ENCODE results near the gene LTBP1. TPM values are rescaled to one million over a fixed set of nuclear protein-coding genes. Genes with fewer than 3 reads are reported as not detected.

LTBP1 gene
- total RNA-seq, 2 experiments from 2014 or later: 0.14 to 0.31 TPM

GRCh38 chr2:32945286-32945685 lies 1.5 kb upstream of the LTBP1 start:
- Mint-ChIP-seq H3K9me3 (no peaks in the 10 kb centered on the region), H3K27ac (no peak overlapping the region), H3K36me3 (no peaks in the 10 kb centered on the region), H3K4me3 (no peak overlapping the region), H3K27me3 (peaks cover 49% of the 10 kb centered on the region), H3K4me1 (peaks cover 6% of the 10 kb centered on the region)
- DNase-seq: no peak

- no peak overlapping the region for H3K4me3 Mint-ChIP-seq
- peaks cover 63% of the 10 kb centered on the region for H3K27me3 Mint-ChIP-seq
- H3K27ac Mint-ChIP-seq: no peak overlapping the region
- H3K9me3 Mint-ChIP-seq: no peaks in the 10 kb centered on the region
- no peaks in the 10 kb centered on the region for H3K36me3 Mint-ChIP-seq
- DNase-seq: peak; percentile 5
- peaks cover 16% of the 10 kb centered on the region for H3K4me1 Mint-ChIP-seq
Observed at GRCh38 chr2:32947076-32947483, 327 bp downstream of the LTBP1 start.

- peak overlapping the region; percentile 69 for H3K4me3 Mint-ChIP-seq
- peaks cover 63% of the 10 kb centered on the region for H3K27me3 Mint-ChIP-seq
- no peak overlapping the region for H3K27ac Mint-ChIP-seq
- H3K36me3 Mint-ChIP-seq: no peaks in the 10 kb centered on the region
- peak; percentile 34 for DNase-seq
- no peaks in the 10 kb centered on the region for H3K9me3 Mint-ChIP-seq
- H3K4me1 Mint-ChIP-seq: peaks cover 16% of the 10 kb centered on the region
Observed at GRCh38 chr2:32947484-32948143, 861 bp downstream of the LTBP1 start.

GRCh38 chr2:32948266-32948665 lies 1.5 kb downstream of the LTBP1 start:
- Mint-ChIP-seq H3K27me3 (peaks cover 65% of the 10 kb centered on the region), H3K4me3 (peak overlapping the region; percentile 40), H3K9me3 (no peaks in the 10 kb centered on the region), H3K4me1 (peaks cover 16% of the 10 kb centered on the region), H3K27ac (no peak overlapping the region), H3K36me3 (no peaks in the 10 kb centered on the region)
- no peak for DNase-seq

GRCh38 chr2:32949260-32949659 lies 2.5 kb downstream of the LTBP1 start:
- no peak for DNase-seq
- Mint-ChIP-seq H3K9me3 (no peaks in the 10 kb centered on the region), H3K27me3 (peaks cover 65% of the 10 kb centered on the region), H3K4me3 (no peak overlapping the region), H3K36me3 (no peaks in the 10 kb centered on the region), H3K4me1 (peaks cover 16% of the 10 kb centered on the region), H3K27ac (no peak overlapping the region)

- Mint-ChIP-seq H3K27ac (no peak overlapping the region), H3K9me3 (no peaks in the 10 kb centered on the region), H3K4me1 (peaks cover 14% of the 10 kb centered on the region), H3K4me3 (no peak overlapping the region), H3K27me3 (peaks cover 42% of the 10 kb centered on the region), H3K36me3 (no peaks in the 10 kb centered on the region)
- DNase-seq: no peak
Observed at GRCh38 chr2:32951672-32952071, 4.9 kb downstream of the LTBP1 start.

- Mint-ChIP-seq H3K27ac (no peak overlapping the region), H3K27me3 (peaks cover 40% of the 10 kb centered on the region), H3K9me3 (no peaks in the 10 kb centered on the region), H3K4me3 (no peak overlapping the region), H3K36me3 (no peaks in the 10 kb centered on the region), H3K4me1 (peaks cover 13% of the 10 kb centered on the region)
- no peak for DNase-seq
Observed at GRCh38 chr2:32952761-32953476, 6.2 kb downstream of the LTBP1 start.

- Mint-ChIP-seq H3K27ac (no peak overlapping the region), H3K27me3 (peaks cover 28% of the 10 kb centered on the region), H3K36me3 (no peaks in the 10 kb centered on the region), H3K4me3 (no peak overlapping the region), H3K9me3 (no peaks in the 10 kb centered on the region), H3K4me1 (peaks cover 10% of the 10 kb centered on the region)
- no peak for DNase-seq
Observed at GRCh38 chr2:32954206-32954605, 7.5 kb downstream of the LTBP1 start.

GRCh38 chr2:32958821-32959220 lies 12.1 kb downstream of the LTBP1 start:
- no peak overlapping the region for H3K4me3 Mint-ChIP-seq
- no peak overlapping the region for H3K27ac Mint-ChIP-seq
- H3K36me3 Mint-ChIP-seq: no peaks in the 10 kb centered on the region
- no peaks in the 10 kb centered on the region for H3K9me3 Mint-ChIP-seq
- DNase-seq: no peak
- peaks cover 4% of the 10 kb centered on the region for H3K27me3 Mint-ChIP-seq
- no peaks in the 10 kb centered on the region for H3K4me1 Mint-ChIP-seq

- Mint-ChIP-seq H3K4me1 (no peaks in the 10 kb centered on the region), H3K9me3 (no peaks in the 10 kb centered on the region), H3K27me3 (peaks cover 4% of the 10 kb centered on the region), H3K27ac (no peak overlapping the region), H3K4me3 (no peak overlapping the region), H3K36me3 (no peaks in the 10 kb centered on the region)
- no peak for DNase-seq
Observed at GRCh38 chr2:32960238-32960637, 13.5 kb downstream of the LTBP1 start.

GRCh38 chr2:32960647-32961403 lies 14.1 kb downstream of the LTBP1 start:
- Mint-ChIP-seq H3K4me1 (no peaks in the 10 kb centered on the region), H3K27ac (no peak overlapping the region), H3K36me3 (no peaks in the 10 kb centered on the region), H3K9me3 (no peaks in the 10 kb centered on the region), H3K27me3 (peaks cover 4% of the 10 kb centered on the region), H3K4me3 (no peak overlapping the region)
- DNase-seq: no peak

- no peaks in the 10 kb centered on the region for H3K9me3 Mint-ChIP-seq
- H3K27me3 Mint-ChIP-seq: peaks cover 4% of the 10 kb centered on the region
- no peaks in the 10 kb centered on the region for H3K36me3 Mint-ChIP-seq
- no peak overlapping the region for H3K4me3 Mint-ChIP-seq
- no peak overlapping the region for H3K27ac Mint-ChIP-seq
- no peak for DNase-seq
- no peaks in the 10 kb centered on the region for H3K4me1 Mint-ChIP-seq
Observed at GRCh38 chr2:32962690-32963089, 15.9 kb downstream of the LTBP1 start.

- Mint-ChIP-seq H3K9me3 (no peaks in the 10 kb centered on the region), H3K27me3 (peaks cover 5% of the 10 kb centered on the region), H3K27ac (no peak overlapping the region), H3K4me3 (no peak overlapping the region), H3K4me1 (no peaks in the 10 kb centered on the region), H3K36me3 (no peaks in the 10 kb centered on the region)
- no peak for DNase-seq
Observed at GRCh38 chr2:32963941-32964340, 17.2 kb downstream of the LTBP1 start.

- DNase-seq: no peak
- H3K4me3 Mint-ChIP-seq: no peak overlapping the region
- no peaks in the 10 kb centered on the region for H3K4me1 Mint-ChIP-seq
- H3K27ac Mint-ChIP-seq: no peak overlapping the region
- peaks cover 7% of the 10 kb centered on the region for H3K27me3 Mint-ChIP-seq
- no peaks in the 10 kb centered on the region for H3K36me3 Mint-ChIP-seq
- peaks cover 4% of the 10 kb centered on the region for H3K9me3 Mint-ChIP-seq
Observed at GRCh38 chr2:32965523-32966171, 18.9 kb downstream of the LTBP1 start.
